T-helper 1 cell treated with Interleukin-12 subunit alpha and Interleukin-12 subunit beta and Interleukin-4 antibody, amounts not matched to agents 30 ng/mL and 1 ng/mL, for 36 hours (primary cell): ENCODE results near the gene LRRC51. TPM values are rescaled to one million over a fixed set of nuclear protein-coding genes. Genes with fewer than 3 reads are reported as not detected.

Source experiments
- intact Hi-C: fragments of 100-400 bp; cut with micrococcal nuclease; formaldehyde crosslinking; loops from one replicate; pipeline ENCODE4 v1.15.1; 2024
- total RNA-seq: library from RNA; stranded (reverse); gene quantifications from 2 replicates; pipeline ENCODE4 v1.2.3, GENCODE V29; 2022

The LRRC51 gene
- total RNA-seq, 1 donor from 2014 or later: 6.2 TPM

DNA sequence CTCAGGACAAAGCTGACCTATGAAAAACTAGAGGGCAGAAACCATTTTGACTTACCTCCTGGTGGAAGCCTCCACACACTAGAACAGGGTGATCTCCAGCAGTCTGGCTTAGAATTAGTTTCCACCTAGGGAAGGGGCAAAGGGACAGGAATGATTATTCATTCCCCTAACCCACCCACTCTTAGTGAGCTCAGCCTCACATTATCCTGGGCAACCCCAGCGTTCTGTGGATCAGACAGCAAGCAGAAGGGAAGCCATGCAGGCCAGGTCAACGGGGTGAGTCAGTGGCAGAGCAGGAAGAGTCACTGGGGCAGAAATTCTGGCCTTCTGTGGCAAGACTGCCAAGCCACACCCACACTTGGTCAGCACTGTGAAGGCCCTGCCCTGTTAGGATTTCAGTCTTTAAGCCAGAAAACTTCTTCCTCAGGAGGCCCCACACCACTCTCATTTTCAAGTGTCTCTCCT lies 10.8 kb upstream of the LRRC51 start:
- intact Hi-C loops: no loop called here

DNA sequence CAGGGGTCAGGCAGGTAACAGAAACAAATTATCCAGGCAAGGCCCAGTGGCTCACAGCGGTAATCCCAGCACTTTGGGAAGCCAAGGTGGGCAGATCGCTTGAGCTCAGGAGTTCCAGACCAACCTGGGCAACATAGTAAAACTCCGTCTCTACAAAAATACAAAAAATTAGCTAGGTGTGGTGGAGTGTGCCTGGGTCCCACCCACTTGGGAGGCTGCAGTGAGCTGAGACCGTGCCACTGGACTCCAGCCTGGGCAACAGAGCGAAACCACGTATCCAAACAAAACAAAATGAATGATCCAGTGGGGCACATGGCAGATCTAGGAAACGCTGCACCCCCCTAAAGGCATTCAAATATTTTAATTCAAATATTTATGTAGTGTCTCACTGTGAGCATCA lies 10.2 kb upstream of the LRRC51 start:
- intact Hi-C loops: no loop called here

DNA sequence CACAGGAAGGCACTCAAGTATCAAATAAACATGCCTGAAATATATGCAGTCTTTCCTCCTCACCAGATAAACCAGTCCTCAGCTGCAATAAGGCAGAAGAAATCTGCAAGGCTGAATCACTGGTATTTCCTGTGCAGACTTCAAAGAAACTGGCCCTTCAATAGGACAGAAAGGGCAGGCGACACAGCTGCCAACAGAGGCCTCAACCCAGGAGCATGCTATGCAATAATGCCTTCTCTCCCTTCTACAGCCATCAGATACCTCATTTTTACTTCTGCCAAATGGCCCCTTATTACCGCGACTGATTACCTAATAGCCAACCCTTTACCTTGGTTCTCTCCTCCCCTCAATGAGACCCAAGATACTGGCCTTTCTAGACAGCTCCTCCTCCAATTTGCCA lies 8.3 kb upstream of the LRRC51 start:
- intact Hi-C loops: no loop called here

DNA sequence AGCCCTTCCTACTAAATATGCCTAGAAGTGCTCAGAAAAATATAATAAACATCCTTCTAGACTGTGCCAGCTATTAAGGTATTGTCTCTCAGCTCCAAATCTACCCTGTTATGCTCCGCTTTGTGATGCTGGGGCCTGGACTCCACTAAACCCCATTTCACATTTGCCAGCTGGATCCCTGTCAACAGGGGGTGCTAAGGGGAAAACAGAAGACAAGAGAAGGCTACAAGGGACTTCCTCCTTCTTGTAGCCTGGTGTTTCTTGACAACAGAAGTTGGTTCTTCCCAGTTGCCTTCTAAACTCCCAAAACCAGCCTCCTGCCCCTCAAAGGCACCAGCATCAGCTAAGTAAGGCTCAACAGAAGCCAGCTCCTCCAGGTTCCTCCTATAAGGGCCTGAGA lies 5.5 kb upstream of the LRRC51 start:
- intact Hi-C loops: no loop called here

DNA sequence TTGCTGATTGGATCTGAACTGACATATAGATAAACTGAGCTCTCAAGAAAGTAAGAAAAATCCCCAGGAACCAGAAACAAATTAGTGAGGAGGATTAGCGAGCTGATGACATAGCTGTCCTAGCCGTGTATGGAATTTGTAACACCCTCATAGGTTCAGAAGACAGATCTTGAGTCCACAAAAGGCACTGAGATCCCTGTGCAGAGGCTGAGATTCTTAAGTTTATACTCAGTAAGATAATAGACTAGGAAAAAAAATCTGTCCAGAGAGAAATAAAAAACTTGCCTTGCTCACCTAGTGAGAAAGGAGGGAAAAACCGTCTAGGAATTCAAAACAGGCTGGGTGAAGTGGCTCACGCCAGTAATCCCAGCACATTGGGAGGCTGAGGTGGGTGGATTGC lies 4.9 kb upstream of the LRRC51 start:
- intact Hi-C loops: no loop called here

DNA sequence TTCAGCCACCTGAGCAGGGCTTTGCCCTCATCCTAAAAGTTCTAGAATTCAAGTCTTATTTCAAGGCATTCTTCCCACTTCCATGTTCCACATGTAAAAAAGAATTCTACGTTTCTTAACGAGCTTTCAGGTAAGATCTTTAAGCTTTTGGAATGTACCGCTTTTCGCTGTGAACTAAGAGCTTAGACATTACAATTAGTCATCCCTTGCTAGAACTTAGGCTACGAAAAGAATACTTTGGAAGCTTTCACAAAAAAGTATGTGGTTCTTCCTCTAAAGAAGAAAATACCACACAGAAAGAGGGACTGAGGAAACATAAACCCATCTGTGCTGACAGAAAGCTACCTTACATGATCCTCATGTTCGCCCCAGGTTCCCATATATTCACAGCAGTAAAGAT lies 2.2 kb upstream of the LRRC51 start:
- intact Hi-C loops: no loop called here

DNA sequence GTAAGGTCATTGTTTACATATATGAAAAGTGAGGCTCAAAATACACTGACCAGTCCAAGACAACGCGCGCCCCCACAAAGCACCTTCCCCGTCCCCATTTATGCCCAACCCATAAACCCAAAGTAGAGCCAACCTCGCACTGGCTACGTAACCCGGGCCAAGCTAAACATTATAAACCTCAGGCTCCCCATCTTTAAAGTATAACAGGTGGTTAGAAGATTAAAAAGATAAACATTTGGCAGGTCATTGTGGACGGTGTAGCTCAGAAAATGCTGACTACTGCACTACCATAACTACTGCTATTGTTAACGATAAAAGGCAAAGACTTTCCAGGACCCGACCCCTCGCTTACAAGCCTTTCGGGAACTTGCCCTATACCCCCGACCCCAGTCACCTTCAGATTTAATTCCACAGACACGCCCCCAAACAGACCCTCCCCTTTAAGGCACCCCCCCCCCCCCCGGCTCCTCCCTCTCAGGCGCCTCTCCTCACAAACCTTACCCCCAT lies 778 bp upstream of the LRRC51 start:
- intact Hi-C loops: loop anchor here (1.0 to 5.0 kb wide), 12 partner anchors 11 to 1062 kb away; partner anchors contain the start of genes ANAPC15, ATG16L2, CLPB and DHCR7

DNA sequence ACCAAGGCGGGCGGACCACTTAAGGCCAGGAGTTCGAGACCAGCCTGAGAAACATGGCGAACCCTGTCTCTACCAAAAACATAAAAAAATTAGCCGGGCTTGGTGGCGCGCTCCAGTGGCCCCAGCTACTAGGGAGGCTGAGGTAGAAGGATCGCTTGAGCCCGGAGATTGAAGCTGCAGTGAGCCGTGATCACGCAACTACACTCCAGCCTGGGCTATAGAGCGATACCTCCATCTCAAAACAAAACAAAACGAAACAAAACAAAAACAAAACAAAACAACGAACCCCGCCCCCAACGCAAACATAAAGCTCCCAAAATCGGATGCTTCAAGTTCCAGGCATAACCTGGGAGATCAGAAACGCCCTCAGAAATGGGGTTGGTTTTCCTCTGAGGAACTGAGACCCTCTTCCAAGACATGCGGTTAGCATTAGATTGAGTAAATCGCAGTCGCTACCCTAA lies 564 bp downstream of the LRRC51 start:
- intact Hi-C loops: loop anchor here (2.0 to 5.0 kb wide), 3 partner anchors 632 to 1061 kb away; partner anchors contain the start of genes ATG16L2, DHCR7 and FCHSD2

DNA sequence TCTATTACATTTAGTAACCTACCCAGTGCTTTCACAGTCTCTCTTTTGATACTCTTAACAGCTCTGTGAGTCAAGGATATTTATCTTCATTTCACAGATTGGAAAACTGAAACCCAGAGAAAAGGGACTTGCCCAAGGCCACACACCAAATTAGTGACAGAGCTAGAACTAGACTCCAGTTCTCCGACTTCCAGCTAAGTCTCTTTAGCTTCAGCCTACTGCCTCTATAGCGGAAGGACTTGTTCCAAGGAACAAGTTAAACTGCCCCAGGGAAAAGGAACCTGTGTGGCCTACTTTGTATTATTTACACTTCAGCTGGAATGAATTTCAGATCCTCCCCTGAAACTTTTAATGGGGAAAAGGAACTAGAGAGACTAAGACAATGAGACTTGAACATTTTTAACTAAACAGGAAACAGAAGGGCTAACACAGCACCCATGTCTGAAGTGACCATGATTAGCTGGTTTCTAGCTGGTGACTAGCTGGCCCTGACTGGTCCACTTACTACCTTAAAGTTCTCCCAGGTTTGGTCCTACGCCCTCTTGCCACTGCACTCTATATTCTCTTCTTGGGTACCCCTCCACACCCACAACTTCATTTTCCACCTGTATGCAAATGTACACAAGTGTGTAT lies 1.3 kb downstream of the LRRC51 start:
- intact Hi-C loops: loop anchor here (2.0 to 5.0 kb wide), 3 partner anchors 633 to 1060 kb away; partner anchors contain the start of genes ATG16L2, DHCR7 and FCHSD2

DNA sequence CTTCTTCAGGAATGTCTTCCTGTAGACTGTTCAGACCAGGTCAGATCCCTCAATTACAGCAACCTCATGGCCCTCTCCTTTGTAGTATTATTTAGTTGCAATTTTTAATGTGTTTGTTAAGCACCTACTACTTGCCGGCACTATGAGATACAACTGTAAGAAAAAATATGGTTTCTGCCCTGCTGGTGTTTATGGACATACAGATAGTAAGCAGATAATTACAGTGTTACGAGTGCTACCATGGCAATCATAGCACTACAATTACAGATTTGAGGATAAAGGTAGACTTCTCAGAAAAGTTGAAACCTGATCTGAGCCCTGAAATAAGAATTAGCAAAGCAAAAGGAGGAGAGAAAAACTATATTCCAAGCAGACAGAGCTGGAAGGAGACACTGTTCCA lies 2.8 kb downstream of the LRRC51 start:
- intact Hi-C loops: loop anchor here (5.0 kb wide), 1 partner anchor 1059 kb away; the partner anchor contains the start of gene FCHSD2

DNA sequence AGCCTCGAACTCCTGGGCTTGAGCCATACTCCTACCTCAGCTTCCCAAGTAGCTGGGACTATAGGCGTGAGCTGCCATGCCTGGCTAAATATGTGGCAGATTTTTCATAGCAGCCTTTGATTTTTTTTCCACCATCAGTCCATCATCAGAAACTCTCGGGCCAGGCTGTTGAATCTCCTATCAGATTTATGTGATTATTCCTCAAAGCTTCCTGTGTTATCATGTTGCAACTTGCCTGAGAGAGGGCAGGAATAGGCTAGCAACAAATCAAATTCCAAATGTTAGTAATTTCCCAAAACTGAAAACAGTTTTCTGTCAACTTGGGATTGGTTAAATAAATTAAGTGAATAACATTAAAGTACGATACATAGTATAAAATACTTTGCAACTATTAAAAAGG lies 3.4 kb downstream of the LRRC51 start:
- intact Hi-C loops: loop anchor here (5.0 kb wide), 1 partner anchor 1058 kb away; the partner anchor contains the start of gene FCHSD2

DNA sequence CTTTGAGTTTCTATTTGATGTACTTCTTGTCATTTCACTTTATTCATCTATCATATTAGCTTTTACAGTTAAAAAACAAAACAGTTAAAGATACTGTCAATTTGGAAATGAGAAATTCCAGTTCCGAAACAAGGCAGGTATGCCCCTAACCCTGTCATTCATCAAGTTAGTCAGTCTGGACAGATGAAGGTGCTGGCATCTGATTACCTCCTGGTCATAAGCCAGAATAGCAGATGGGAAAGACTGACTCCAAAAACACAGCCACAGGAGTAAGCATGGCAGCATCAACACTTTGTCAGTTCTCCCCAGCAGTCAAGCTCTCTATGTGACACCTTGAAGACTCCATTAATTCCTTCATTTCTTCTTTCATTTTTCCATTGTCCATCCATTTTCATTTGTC lies 4.3 kb downstream of the LRRC51 start:
- intact Hi-C loops: loop anchor here (5.0 kb wide), 1 partner anchor 1057 kb away; the partner anchor contains the start of gene FCHSD2

DNA sequence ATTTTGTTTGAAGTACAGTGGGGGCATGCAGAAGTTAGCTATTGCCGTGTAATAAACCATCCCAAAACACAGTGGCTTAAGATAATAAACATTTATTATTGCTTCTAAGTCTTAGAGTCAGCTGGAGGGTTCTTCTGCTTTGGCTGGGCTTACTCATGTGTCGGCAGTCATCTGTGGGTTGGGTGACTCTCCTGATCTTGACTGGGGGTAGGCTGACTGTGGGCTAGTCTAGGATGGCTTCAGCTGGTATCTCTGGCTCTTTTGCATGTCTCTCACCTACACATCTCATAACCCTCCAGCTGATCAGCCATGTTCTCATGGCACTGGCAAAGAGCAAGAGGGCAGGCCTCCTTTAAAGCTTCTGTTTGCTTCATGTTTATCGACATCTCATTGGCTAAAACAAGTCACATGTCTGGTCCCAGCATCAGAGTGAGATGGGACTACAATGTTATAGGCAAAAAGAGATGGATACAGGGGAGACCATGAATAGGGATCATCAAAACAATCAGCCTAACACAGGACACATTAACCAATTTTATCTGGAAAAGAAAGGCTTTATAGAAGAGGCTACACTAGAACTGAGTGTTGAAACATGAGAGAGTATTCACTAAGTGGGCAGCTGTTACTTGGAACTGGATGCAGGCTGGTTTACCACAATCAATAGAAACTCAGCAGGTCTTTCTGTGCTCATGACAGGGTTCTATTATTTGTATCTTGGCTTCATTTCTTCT lies 5.1 kb downstream of the LRRC51 start:
- intact Hi-C loops: no loop called here

DNA sequence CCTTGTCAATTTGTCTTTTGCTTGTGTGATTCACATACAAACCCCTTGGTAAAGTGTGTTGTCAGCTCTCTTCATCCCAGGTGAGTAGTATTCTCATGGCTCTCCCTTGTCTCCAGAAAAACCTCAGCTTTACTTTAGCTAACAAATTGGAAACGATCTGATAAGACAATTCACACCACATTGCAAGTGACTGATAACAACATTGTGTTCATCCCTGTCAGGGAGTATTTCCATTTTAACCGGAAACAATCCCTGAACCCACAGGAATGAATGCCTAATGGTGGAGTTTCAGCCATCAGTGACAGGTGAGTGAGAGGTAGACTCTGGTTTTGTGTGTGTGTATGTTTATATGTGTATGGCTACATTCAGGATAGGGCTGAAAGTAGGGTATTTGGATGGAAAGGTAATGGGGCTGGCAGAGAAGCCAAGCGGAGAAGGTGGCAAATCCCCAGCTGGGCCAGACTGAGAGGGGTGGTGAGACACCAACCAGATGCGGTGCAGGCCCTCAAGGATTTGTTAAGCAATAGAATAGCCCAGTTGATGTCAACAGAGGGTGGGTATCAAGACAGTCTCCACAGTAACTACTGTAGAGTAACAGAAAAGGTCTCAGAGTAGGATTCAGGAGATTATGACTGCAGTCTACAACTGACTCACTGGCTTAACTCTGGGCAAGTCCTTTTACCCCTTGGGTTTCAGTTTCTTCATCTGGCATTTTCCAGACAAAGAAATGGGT lies 7.6 kb downstream of the LRRC51 start:
- intact Hi-C loops: no loop called here

DNA sequence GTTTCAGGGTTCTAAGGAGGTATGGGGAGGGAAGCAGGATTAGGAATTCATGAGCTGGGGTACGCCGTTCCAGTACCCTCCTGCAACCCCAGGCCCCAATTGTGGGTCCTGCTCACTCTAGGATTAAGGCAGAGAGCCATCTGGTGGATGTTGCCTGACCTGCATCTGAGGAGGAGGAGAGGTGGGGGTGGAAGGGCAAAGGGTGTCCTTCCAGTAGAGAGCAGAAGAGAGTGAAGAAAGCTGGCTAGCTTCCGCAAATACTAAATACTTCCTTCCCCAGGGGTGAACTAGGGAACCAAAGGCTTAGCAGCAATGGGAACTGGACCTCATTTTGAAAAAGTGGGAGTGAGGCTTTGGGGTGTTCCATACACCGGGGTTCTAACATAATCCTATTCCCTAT lies 10.6 kb downstream of the LRRC51 start:
- intact Hi-C loops: loop anchor here (1.0 kb wide), 5 partner anchors 11 to 114 kb away; partner anchors contain the start of genes LAMTOR1, LRRC51 and NUMA1

DNA sequence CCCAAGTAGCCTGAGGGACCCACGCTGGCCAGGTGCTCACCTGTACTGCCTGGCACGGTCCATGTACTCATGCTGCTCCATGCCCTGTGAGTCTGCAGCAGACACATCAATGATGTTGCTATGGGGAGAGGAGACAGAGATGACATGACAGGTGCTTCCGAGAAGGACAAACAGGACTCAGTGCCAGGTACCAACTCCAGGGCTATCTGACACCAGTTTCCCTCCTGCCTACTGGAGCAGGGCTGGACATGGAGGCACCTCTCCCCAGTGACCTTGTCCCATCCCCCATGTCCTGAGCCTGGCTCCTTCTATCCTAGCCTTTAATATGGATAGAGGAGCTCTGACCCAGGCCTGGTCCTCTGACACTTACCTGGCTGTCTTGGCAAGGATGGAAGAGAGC lies 18.1 kb downstream of the LRRC51 start:
- intact Hi-C loops: no loop called here

DNA sequence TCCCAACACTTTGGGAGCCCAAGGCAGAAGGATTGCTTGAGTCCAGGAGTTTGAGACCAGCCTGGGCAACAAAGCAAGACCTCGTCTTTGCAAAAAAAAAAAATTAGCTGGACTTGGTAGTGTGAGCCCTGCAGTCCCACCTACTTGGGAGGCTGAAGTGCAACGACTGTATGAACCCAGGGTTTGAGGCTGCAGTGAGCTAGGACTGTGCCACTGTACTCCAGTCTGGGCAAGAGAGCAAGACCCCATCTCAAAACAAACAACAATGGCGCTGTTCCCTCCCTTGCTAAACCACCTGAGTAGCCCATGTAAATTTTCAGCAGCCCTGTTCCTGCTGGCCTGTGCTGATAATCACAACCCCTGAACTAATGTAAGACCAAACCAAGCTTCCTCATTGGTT lies 19.4 kb downstream of the LRRC51 start:
- intact Hi-C loops: loop anchor here (5.0 kb wide), 1 partner anchor 1882 kb away; the partner anchor contains the start of gene UCP2

DNA sequence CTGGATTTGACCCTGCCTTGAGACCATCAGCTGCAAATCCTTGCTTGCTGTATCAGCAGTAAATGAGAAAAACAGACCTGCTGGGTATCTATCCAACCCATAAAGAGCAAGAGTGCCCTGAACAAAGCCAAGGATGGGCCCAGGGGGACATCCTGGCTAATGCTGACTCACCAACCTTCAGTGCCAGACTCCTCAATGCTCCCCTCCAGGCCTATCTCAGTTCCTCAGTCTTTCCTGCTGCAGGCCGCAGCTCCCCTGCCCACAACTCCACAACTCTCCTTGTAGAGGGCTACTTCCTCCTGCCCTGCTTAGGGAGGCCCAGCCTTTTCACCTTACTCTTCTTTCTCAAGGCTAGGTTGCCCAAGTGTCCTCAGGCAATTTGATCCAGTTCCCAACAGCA lies 19.8 kb downstream of the LRRC51 start:
- intact Hi-C loops: loop anchor here (5.0 kb wide), 1 partner anchor 1882 kb away; the partner anchor contains the start of gene UCP2

DNA sequence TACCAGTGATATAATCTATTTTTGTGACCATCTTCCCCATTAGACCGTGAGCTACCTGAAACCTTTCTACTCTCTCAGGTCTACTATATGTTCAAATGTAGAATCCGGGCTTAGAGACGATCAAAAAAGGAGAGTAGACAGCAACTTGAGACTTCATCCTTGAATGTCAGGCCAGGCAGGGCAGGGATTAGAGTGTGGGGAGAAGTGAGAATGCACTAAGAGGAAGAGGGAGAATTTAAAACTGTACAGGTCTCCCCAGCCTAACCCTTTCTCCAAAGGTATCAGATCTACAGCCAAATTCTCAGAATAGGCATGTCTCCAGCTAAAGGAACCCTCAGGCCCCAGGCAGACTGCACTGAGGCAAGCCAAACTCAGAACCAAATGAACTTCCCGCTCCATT lies 21.5 kb downstream of the LRRC51 start:
- intact Hi-C loops: loop anchor here (2.0 to 5.0 kb wide), 2 partner anchors 315 to 1880 kb away; partner anchors contain the start of gene UCP2

DNA sequence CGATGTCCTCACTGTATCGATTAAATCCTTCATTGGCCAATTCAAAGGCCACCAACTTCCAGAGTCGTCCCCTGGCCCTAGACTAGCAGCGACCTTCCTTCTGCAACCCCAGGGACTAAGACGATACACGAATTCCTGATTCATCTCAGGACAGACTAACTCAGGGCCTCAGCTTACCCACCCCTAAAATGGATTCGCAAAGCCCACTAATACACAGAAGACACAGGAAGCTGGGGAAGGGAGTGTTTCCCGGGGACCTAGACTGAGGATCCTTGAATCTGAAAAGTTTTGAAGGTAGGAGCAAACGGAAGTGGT lies 21.9 kb downstream of the LRRC51 start:
- intact Hi-C loops: loop anchor here (2.0 to 5.0 kb wide), 2 partner anchors 316 to 1880 kb away; partner anchors contain the start of gene UCP2
